SJSA1 (cell line): ENCODE measurements around the gene MANBA. TPM values are rescaled to one million over a fixed set of nuclear protein-coding genes. Genes with fewer than 3 reads are reported as not detected.
A peak's percentile ranks its signal among the peaks of the same experiment; 100 is the strongest.

Experiments used
- DNase-seq, 2 experiments: peaks; one replicate each; pipeline ENCODE4 v3.0.0-alpha.2; 2015 to 2020; ENCODE audit warnings: low spot score in 2 of 2, low read depth in 1 of 2
- H3K27ac ChIP-seq: fragments of 250-450 bp; sonication (Bioruptor Pico); 2 replicates; pipeline ENCODE4 v1.5.1; 2020; ENCODE audit warnings: mild to moderate bottlenecking, moderate library complexity
- H3K27me3 ChIP-seq: fragments of 250-450 bp; sonication (Bioruptor Pico); replicated peaks from 2 replicates; pipeline ENCODE4 v1.5.1; 2020; ENCODE audit warnings: mild to moderate bottlenecking, moderate library complexity
- H3K36me3 ChIP-seq: fragments of 250-450 bp; sonication (Bioruptor Pico); 2 replicates; pipeline ENCODE4 v1.5.1; 2020; ENCODE audit warnings: mild to moderate bottlenecking
- H3K4me1 ChIP-seq: fragments of 250-450 bp; sonication (Bioruptor Pico); replicated peaks from 2 replicates; pipeline ENCODE4 v1.6.1; 2021; ENCODE audit warnings: mild to moderate bottlenecking
- H3K4me3 ChIP-seq: fragments of 250-450 bp; sonication (Bioruptor Pico); 2 replicates; pipeline ENCODE4 v1.5.1; 2020; ENCODE audit warnings: mild to moderate bottlenecking
- H3K9me3 ChIP-seq: fragments of 250-450 bp; sonication (Bioruptor Pico); replicated peaks from 2 replicates; pipeline ENCODE4 v1.5.1; 2020; ENCODE audit warnings: mild to moderate bottlenecking
- total RNA-seq: library from RNA; depleted of rRNA; stranded (reverse); fragments of >200 nt; shearing (Covaris generic); gene quantifications from 2 replicates; pipeline ENCODE4 v1.2.3, GENCODE V29; 2014

Gene MANBA
- total RNA-seq, 1 experiment from 2014 or later: 13.2 TPM

DNA sequence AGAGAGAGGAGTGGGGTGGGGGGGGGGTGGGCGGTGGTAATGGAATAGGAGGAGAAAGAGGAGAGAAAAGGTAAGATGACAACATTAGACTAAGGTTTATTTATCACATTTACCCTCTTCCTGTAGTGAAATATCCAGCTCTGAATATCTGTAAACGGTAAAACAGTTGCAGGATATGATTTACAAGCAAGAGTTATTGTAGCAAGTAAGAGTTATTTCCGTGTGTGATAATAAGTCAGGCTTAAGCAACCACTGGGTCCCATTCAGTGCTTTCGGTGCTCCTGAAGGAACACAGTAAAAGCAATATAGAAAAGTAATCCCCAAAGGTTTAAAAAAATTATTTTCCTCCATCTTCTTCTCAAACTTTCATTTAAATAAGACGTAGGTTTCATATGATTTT is 103.6 kb downstream of the MANBA start:
- DNase-seq: no peak
- Histone ChIP-seq H3K4me3 (no peak overlapping the region), H3K9me3 (no peaks in the 10 kb centered on the region), H3K27ac (no peak overlapping the region), H3K36me3 (no peaks in the 10 kb centered on the region), H3K27me3 (no peaks in the 10 kb centered on the region), H3K4me1 (no peaks in the 10 kb centered on the region)

DNA sequence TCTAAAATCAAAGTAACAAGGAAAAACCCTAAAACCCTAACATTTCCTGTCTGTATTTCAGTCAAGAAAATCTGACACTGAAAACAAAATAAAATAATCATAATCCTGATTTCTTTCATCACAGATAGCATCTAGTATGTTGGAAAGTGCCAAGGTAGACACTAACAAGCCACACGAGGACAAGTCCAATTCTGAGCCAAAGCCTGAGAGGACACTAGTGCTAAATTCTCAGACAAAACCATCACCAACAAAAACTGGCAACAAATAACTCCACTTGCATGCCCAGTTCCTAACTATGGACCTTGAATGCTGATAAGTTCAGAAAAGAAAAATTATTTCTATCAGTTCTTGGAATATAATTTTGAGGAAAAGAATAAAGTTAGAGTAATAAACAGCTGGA is 113.7 kb downstream of the MANBA start:
- Histone ChIP-seq H3K4me1 (no peaks in the 10 kb centered on the region), H3K36me3 (no peaks in the 10 kb centered on the region), H3K27me3 (no peaks in the 10 kb centered on the region), H3K4me3 (no peak overlapping the region), H3K27ac (no peak overlapping the region), H3K9me3 (no peaks in the 10 kb centered on the region)
- DNase-seq: no peak

- Histone ChIP-seq H3K4me1 (0 out of 2 replicates have a peak, but pooled peaks cover 3% of the 10 kb centered on the region), H3K27me3 (no peaks in the 10 kb centered on the region), H3K9me3 (no peaks in the 10 kb centered on the region), H3K4me3 (no peak overlapping the region), H3K27ac (no peak overlapping the region), H3K36me3 (no peaks in the 10 kb centered on the region)
- no peak for DNase-seq
Observed at GRCh38 chr4:102642631-102643298, 118.0 kb downstream of the MANBA start.

GRCh38 chr4:102641793-102642192 is 119.0 kb downstream of the MANBA start:
- Histone ChIP-seq H3K27ac (no peak overlapping the region), H3K9me3 (no peaks in the 10 kb centered on the region), H3K4me3 (no peak overlapping the region), H3K4me1 (0 out of 2 replicates have a peak, but pooled peaks cover 3% of the 10 kb centered on the region), H3K27me3 (no peaks in the 10 kb centered on the region), H3K36me3 (no peaks in the 10 kb centered on the region)
- no peak for DNase-seq

DNA sequence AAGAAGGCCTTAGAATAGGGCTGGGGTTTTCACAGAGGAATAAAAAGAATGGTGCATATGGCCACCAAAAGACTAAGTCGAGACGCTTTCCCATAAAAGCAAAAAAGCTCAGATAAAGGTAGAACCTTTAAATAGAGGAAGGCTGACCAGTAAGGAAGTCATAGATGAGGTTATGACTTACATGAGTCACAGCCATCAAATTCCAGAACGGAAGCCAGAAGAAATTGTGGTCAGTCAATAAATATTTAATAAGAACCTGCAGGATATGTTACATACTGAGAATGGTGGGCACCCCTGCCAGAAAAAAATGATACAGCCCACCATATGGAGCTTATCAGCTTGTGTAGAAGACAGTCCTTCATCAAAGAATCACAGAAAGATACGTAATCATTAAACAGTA is 120.1 kb downstream of the MANBA start:
- H3K27me3 ChIP-seq: no peaks in the 10 kb centered on the region; the same call in 1 of the 2 replicates
- no peak for DNase-seq
- H3K27ac ChIP-seq: no peak overlapping the region
- no peaks in the 10 kb centered on the region for H3K36me3 ChIP-seq
- no peaks in the 10 kb centered on the region for H3K9me3 ChIP-seq
- H3K4me1 ChIP-seq: 0 out of 2 replicates have a peak, but pooled peaks cover 3% of the 10 kb centered on the region
- H3K4me3 ChIP-seq: no peak overlapping the region

GRCh38 chr4:102639598-102639997 is 121.2 kb downstream of the MANBA start:
- DNase-seq: no peak
- no peaks in the 10 kb centered on the region for H3K36me3 ChIP-seq

GRCh38 chr4:102638621-102639020 is 122.1 kb downstream of the MANBA start:
- Histone ChIP-seq H3K27ac (no peak overlapping the region), H3K4me3 (no peak overlapping the region), H3K36me3 (no peaks in the 10 kb centered on the region), H3K4me1 (0 out of 2 replicates have a peak, but pooled peaks cover 3% of the 10 kb centered on the region), H3K9me3 (no peaks in the 10 kb centered on the region), H3K27me3 (no peaks in the 10 kb centered on the region; the same call in 1 of the 2 replicates)
- DNase-seq: no peak

More at GRCh38 chr4:102639598-102639997, 121.2 kb downstream of the MANBA start:
- Histone ChIP-seq H3K27me3 (no peaks in the 10 kb centered on the region; the same call in 1 of the 2 replicates), H3K9me3 (no peaks in the 10 kb centered on the region), H3K4me1 (0 out of 2 replicates have a peak, but pooled peaks cover 3% of the 10 kb centered on the region), H3K4me3 (no peak overlapping the region), H3K27ac (no peak overlapping the region)

GRCh38 chr4:102637391-102637790 is 123.4 kb downstream of the MANBA start:
- Histone ChIP-seq H3K27ac (no peak overlapping the region), H3K36me3 (no peaks in the 10 kb centered on the region), H3K4me1 (0 out of 2 replicates have a peak, but pooled peaks cover 3% of the 10 kb centered on the region), H3K4me3 (no peak overlapping the region), H3K27me3 (no peaks in the 10 kb centered on the region; the same call in 1 of the 2 replicates), H3K9me3 (no peaks in the 10 kb centered on the region)
- no peak for DNase-seq

DNA sequence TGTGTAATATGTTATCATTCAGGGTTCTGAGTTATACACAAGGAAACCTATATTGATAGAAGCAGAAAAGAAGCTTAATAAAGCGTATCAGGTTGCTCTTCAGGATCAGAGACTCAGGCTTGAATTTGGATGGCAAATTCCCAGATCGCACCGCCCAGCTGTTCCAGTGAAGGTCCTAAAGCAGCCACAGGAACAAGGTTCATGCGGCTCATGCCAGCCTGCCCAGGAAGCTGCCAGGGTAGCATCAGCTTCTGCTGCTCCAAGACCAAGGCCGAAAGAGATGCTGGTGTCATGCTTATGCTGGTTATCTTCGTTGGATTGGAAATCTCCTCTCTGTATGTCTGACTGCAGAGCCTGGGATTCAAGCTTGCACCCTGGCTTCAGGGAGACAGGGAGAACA is 127.7 kb downstream of the MANBA start:
- Histone ChIP-seq H3K4me3 (no peak overlapping the region), H3K4me1 (peaks cover 4% of the 10 kb centered on the region), H3K27ac (no peak overlapping the region), H3K9me3 (no peaks in the 10 kb centered on the region), H3K27me3 (no peaks in the 10 kb centered on the region; the same call in 1 of the 2 replicates), H3K36me3 (no peaks in the 10 kb centered on the region; the same call in 1 of the 2 replicates)
- DNase-seq: no peak

DNA sequence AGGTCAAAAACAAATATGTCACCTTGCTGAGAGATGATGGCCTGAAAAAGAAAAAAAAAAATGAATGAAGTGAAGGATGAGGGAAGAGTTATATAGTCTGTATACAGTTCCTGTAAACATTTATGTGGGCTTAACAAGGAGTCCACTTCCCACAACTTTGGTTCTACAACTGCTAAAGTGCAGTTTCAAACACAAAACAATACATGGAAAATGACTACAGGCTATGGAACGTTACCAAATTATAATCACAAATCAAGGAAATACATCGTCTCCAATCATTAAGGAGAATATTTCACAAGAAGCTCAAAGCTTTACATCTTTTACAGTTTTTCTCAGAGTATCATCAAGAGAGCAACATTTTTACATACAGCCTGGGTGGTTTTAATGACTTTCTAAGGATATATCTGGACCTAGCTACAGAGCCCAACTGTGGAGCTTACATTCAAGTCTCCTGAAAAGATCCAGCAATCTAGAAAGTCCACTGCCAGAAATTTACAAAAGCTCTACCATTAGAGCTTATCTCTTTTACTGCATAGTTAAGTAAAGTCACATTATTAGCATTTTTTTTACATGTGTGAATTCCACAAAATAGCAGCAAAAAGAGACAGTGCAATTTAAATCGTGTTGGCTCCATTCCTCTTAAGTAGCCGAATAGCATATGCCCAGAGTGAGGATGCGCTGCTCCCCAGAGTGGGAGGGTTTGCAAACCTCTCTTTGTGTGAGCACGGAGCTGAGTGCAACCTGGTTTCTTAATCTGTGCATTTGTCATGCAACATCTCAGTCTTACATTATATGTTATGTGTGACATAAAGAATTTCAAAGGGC is 128.3 kb downstream of the MANBA start:
- no peaks in the 10 kb centered on the region; the same call in 1 of the 2 replicates for H3K36me3 ChIP-seq
- no peak overlapping the region for H3K4me3 ChIP-seq
- DNase-seq: no peak
- no peak overlapping the region for H3K27ac ChIP-seq
- peaks cover 11% of the 10 kb centered on the region for H3K4me1 ChIP-seq
- H3K27me3 ChIP-seq: no peaks in the 10 kb centered on the region; the same call in 1 of the 2 replicates
- no peaks in the 10 kb centered on the region for H3K9me3 ChIP-seq

GRCh38 chr4:102631616-102632015 is 129.2 kb downstream of the MANBA start:
- Histone ChIP-seq H3K27ac (no peak overlapping the region), H3K9me3 (no peaks in the 10 kb centered on the region), H3K27me3 (no peaks in the 10 kb centered on the region; the same call in 1 of the 2 replicates), H3K4me1 (peaks cover 11% of the 10 kb centered on the region), H3K36me3 (no peaks in the 10 kb centered on the region; the same call in 1 of the 2 replicates), H3K4me3 (no peak overlapping the region)
- DNase-seq: no peak

GRCh38 chr4:102629673-102630072 is 131.1 kb downstream of the MANBA start:
- Histone ChIP-seq H3K4me3 (no peak overlapping the region), H3K27ac (no peak overlapping the region), H3K36me3 (no peaks in the 10 kb centered on the region; the same call in 1 of the 2 replicates), H3K27me3 (no peaks in the 10 kb centered on the region), H3K9me3 (no peaks in the 10 kb centered on the region), H3K4me1 (peaks cover 11% of the 10 kb centered on the region)
- DNase-seq: no peak

- Histone ChIP-seq H3K4me1 (peaks cover 11% of the 10 kb centered on the region), H3K27ac (no peak overlapping the region), H3K36me3 (no peaks in the 10 kb centered on the region; the same call in 1 of the 2 replicates), H3K27me3 (no peaks in the 10 kb centered on the region), H3K9me3 (no peaks in the 10 kb centered on the region), H3K4me3 (no peak overlapping the region)
- peak in 1 of 2 experiments; percentile 55 for DNase-seq
Observed at GRCh38 chr4:102627831-102628523, 132.8 kb downstream of the MANBA start.
